SHP77 treated with DMSO at 0.1 percent for 48 hours (cell line): ENCODE measurements around the gene AMIGO3.
"Not testable (repeated sequence)": the region's sequence is repeated elsewhere in the genome, so short reads cannot be mapped to it uniquely, and the experiment has no call there.

Experiments
- DNase-seq: peaks from one replicate; lab custom pipeline; 2025; lab: John Stamatoyannopoulos, UW

Gene AMIGO3

GRCh38 chr3:49689046-49689907, 30.2 kb downstream of the AMIGO3 start, which contains the start of the genes MST1 and RNF123:
Gene MST1, minus strand, starts transcription at chr3:49689474. Its CDS starts 783 bp downstream, at chr3:49688691.
Gene RNF123, plus strand, starts transcription at chr3:49689557. Its CDS starts 1,609 bp downstream, at chr3:49691166.
- no peak for DNase-seq

GRCh38 chr3:49688338-49689045, 31.0 kb downstream of the AMIGO3 start:
- DNase-seq = not testable (repeated sequence)

GRCh38 chr3:49687424-49687795, 32.1 kb downstream of the AMIGO3 start:
- not testable (repeated sequence) for DNase-seq

- not testable (repeated sequence) for DNase-seq
These were observed 32.6 kb downstream of the AMIGO3 start for GRCh38 chr3:49686769-49687423.

- DNase-seq = not testable (repeated sequence)
These were observed 33.1 kb downstream of the AMIGO3 start for GRCh38 chr3:49686346-49686745.

- DNase-seq = not testable (repeated sequence)
These were observed 33.6 kb downstream of the AMIGO3 start for GRCh38 chr3:49685846-49686245.

- not testable (repeated sequence) for DNase-seq
These were observed 34.4 kb downstream of the AMIGO3 start for GRCh38 chr3:49685103-49685502.

- not testable (repeated sequence) for DNase-seq
These were observed 35.0 kb downstream of the AMIGO3 start for GRCh38 chr3:49684453-49684852.

GRCh38 chr3:49683162-49683561, 36.3 kb downstream of the AMIGO3 start:
- DNase-seq = no peak

GRCh38 chr3:49681543-49681942, 37.9 kb downstream of the AMIGO3 start:
- no peak for DNase-seq

- no peak for DNase-seq
These were observed 38.3 kb downstream of the AMIGO3 start for GRCh38 chr3:49681232-49681522.

GRCh38 chr3:49680493-49681231, 38.8 kb downstream of the AMIGO3 start:
- no peak for DNase-seq

- no peak for DNase-seq
These were observed 43.6 kb downstream of the AMIGO3 start for GRCh38 chr3:49675912-49676311.

GRCh38 chr3:49674497-49674983, 44.9 kb downstream of the AMIGO3 start:
- DNase-seq = no peak

GRCh38 chr3:49673715-49674496, 45.6 kb downstream of the AMIGO3 start, which contains the start of gene APEH:
Gene APEH, plus strand, starts transcription at chr3:49674351. Its CDS starts 51 bp downstream, at chr3:49674402.
- DNase-seq = no peak

GRCh38 chr3:49673121-49673714, 46.3 kb downstream of the AMIGO3 start:
- no peak for DNase-seq

GRCh38 chr3:49671291-49672288, 47.9 kb downstream of the AMIGO3 start:
- DNase-seq = no peak

- DNase-seq = no peak
These were observed 48.6 kb downstream of the AMIGO3 start for GRCh38 chr3:49670940-49671290.

- DNase-seq = no peak
These were observed 50.1 kb downstream of the AMIGO3 start for GRCh38 chr3:49669352-49669751.
